ENCODE results near the gene STAB1. TPM values are rescaled to one million over a fixed set of nuclear protein-coding genes. Genes with fewer than 3 reads are reported as not detected.

The STAB1 gene
- polyA plus RNA-seq, 2 of the 4 experiments (the other 2 are of a cell fraction) = not detected

GRCh38 chr3:52461874-52462273 lies 33.3 kb upstream of the STAB1 start:
- ChIA-PET CTCF (interaction anchor here (1.5 to 4.5 kb wide), 2 partner anchors 10 to 16 kb away, joined by 5 to 29 read pairs; no protein-coding TSS in a partner anchor), POLR2A (no interaction called here)
- H3K4me3 ChIP-seq = no peak overlapping the region
- H3K4me1 ChIP-seq = no peaks in the 10 kb centered on the region; the same call in 2 of the 3 replicates
- 91% methylated on average over 6 of the region's 6 CpGs for WGBS (ENCODE audit: missing lambda C conversion rate)
- FAIRE-seq (no peak), DNase-seq (ENCODE audit: low read depth in 1 of 2, low spot score in 1 of 2) (no peak), ATAC-seq (no peak)
- no peak overlapping the region for H3K27ac ChIP-seq
- no peak overlapping the region for H3K4me2 ChIP-seq
- TF ChIP-seq JUN (IDR thresholded peaks at IDR 0.05) = no peak
- TF ChIP-seq ZC3H11A (IDR thresholded peaks at IDR 0.05) = no peak
- no peak for TF ChIP-seq NR3C1 (IDR thresholded peaks at IDR 0.05)
- no peak for TF ChIP-seq HES2 (IDR thresholded peaks at IDR 0.05)
- no peak for TF ChIP-seq SREBF2 (IDR thresholded peaks at IDR 0.05)
- TF ChIP-seq NPAS2 (CRISPR knock-in tag; IDR thresholded peaks at IDR 0.05; ENCODE audit: borderline replicate concordance) = no peak
- TF ChIP-seq RARB (CRISPR knock-in tag; IDR thresholded peaks at IDR 0.05) = no peak
- TF ChIP-seq BCL3 (IDR thresholded peaks at IDR 0.05) = no peak
- TF ChIP-seq TP53 (CRISPR knock-in tag; IDR thresholded peaks at IDR 0.05) = no peak
- no peak for TF ChIP-seq PHF8 (IDR thresholded peaks at IDR 0.05; ENCODE audit: borderline replicate concordance, low read depth)
- H3K9me3 ChIP-seq = no peaks in the 10 kb centered on the region

- WGBS (ENCODE audit: missing lambda C conversion rate) = 98% methylated on average over 4 of the region's 5 CpGs
- Histone ChIP-seq H3K27ac (no peak overlapping the region), H3K4me3 (no peak overlapping the region), H3K4me2 (no peak overlapping the region), H3K4me1 (no peaks in the 10 kb centered on the region), H3K9me3 (no peaks in the 10 kb centered on the region)
- no peak for FAIRE-seq
- no peak for ATAC-seq
- TF ChIP-seq E2F6 (IDR thresholded peaks at IDR 0.05; ENCODE audit: borderline replicate concordance, low read depth) (no peak), ZFP36 (IDR thresholded peaks at IDR 0.05; ENCODE audit: borderline replicate concordance, partially characterized antibody) (no peak), KDM1A (IDR thresholded peaks at IDR 0.05; ENCODE audit: low read depth) (no peak), ATOH8 (CRISPR knock-in tag; IDR thresholded peaks at IDR 0.05; ENCODE audit: low read depth) (no peak), MAFK (IDR thresholded peaks at IDR 0.05; ENCODE audit: partially characterized antibody) (no peak), MYC (IDR thresholded peaks at IDR 0.05; ENCODE audit: borderline replicate concordance, low read length) (no peak), FOSB (CRISPR knock-in tag; IDR thresholded peaks at IDR 0.05) (no peak), RCOR1 (IDR thresholded peaks at IDR 0.05; ENCODE audit: low read depth, low read length) (no peak), REST (IDR thresholded peaks at IDR 0.05) (no peak), CEBPB (IDR thresholded peaks at IDR 0.05) (no peak), ZC3H11A (IDR thresholded peaks at IDR 0.05) (no peak), EHMT2 (IDR thresholded peaks at IDR 0.05; ENCODE audit: low read depth) (no peak), HOXB5 (CRISPR knock-in tag; IDR thresholded peaks at IDR 0.05) (no peak), TFCP2L1 (CRISPR knock-in tag; IDR thresholded peaks at IDR 0.05) (no peak), RFX5 (IDR thresholded peaks at IDR 0.05) (no peak), ELK1 (IDR thresholded peaks at IDR 0.05; ENCODE audit: low read depth, low read length) (no peak)
- ChIA-PET POLR2A (no interaction called here), CTCF (interaction anchor here (0.7 to 1.0 kb wide), 2 partner anchors 9 to 11 kb away, joined by 4 to 5 read pairs; no protein-coding TSS in a partner anchor)
- DNase-seq (ENCODE audit: low read depth in 1 of 2, low spot score in 1 of 2) = no peak
These were observed 31.7 kb upstream of the STAB1 start for GRCh38 chr3:52463416-52463815.
